ENCODE measurements around the gene LIMCH1.

The LIMCH1 gene

GRCh38 chr4:41741354-41741753, 203.4 kb downstream of the LIMCH1 start:
- DNase-seq, result no peak

DNA sequence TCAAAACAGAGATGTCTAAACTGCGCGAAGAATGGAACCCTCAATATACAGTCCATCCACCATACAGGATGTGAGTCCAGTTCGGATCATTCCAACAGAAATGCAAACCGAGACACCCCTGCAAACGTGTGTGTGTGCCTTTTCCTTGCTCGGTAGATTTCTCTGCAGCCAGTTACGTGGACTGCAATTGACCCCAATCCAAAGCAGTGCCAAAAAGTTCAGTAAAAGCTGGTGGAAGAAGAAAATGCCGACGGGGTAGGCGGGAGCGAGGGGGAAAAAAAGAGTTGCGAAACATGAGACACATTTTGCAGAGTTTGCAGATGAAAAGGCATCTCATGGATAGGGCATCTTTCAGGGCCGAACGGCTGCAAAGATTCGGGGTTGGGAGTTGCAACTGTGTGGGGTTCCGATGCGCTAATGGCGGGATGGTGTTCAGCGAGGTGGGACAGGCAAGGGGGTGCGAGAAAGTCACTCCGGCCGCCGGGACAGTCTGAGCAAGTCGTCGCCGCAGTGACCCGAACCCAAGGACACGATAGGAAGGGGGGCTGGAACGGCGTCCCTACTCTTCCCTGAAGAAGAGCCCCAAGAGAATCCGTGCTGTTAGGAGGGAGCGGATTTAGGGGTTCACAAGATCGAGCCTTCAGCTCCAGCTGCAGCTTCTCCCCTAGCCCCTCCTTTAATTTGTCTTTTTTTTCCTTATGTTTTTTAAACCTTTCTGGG, 206.8 kb downstream of the LIMCH1 start:
- DNase-seq, result no peak

GRCh38 chr4:41745292-41746024, 207.5 kb downstream of the LIMCH1 start:
- no peak for DNase-seq

DNA sequence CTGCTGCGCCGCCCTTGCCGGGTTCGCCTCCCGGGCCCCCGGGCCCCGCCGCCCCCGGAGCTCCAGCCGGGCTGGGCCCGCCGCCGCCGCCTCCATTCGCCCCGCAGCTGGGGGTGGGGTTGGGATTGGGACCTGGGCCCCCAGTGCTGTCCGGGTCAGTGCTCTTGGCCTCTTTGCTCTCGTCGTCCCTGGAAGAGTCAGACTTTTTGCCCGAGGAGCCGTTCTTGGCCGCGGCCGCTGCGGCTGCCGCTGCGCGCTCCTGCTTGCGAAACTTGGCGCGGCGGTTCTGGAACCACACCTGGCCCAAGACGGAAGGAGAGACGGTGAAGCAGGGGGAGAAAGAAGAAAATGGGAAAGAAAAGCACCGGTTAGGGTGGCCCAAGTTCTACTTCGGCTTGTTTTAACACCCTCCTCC, 208.1 kb downstream of the LIMCH1 start:
- no peak for DNase-seq

DNA sequence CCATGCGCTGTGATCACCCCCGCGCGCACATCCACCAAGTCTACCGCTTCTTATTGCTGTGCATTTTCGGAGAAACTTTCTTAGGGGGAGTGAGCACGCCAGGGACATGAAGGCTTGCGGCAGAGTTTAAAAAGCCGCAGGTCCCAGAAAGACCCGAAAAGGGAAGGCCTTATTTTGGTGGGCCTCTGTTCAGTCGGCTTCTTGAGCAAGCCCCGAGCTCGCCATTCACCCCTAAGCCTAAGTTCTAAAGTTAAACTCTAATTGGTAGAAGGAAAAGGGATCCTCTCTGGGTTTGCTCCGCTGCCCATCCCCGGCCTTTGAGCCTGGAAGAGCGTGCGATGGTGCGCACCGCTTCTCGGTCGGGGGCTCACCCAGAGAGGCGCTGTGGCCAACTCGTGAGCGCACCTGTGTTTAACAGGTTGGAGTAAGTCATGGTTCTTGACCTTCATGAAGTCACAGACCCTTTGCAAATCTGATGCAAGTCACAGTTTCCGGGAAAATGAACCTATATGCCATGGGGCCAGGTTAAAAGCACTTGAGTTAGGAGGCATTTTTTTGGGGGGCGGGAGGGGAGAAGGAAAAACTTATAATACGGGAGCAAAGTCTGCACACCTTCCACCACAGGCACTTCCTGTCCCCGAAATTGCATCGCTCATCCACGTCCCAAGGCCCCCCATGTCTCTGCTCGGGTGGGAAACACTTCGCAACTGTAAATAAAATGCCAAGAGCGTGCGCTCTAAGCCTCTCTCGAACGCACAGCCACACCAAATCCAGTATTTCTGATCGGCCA, 208.7 kb downstream of the LIMCH1 start:
- no peak for DNase-seq

- no peak for DNase-seq
Measured at GRCh38 chr4:41747230-41748055, 209.5 kb downstream of the LIMCH1 start.

GRCh38 chr4:41748074-41748570, 210.2 kb downstream of the LIMCH1 start:
- no peak for DNase-seq

DNA sequence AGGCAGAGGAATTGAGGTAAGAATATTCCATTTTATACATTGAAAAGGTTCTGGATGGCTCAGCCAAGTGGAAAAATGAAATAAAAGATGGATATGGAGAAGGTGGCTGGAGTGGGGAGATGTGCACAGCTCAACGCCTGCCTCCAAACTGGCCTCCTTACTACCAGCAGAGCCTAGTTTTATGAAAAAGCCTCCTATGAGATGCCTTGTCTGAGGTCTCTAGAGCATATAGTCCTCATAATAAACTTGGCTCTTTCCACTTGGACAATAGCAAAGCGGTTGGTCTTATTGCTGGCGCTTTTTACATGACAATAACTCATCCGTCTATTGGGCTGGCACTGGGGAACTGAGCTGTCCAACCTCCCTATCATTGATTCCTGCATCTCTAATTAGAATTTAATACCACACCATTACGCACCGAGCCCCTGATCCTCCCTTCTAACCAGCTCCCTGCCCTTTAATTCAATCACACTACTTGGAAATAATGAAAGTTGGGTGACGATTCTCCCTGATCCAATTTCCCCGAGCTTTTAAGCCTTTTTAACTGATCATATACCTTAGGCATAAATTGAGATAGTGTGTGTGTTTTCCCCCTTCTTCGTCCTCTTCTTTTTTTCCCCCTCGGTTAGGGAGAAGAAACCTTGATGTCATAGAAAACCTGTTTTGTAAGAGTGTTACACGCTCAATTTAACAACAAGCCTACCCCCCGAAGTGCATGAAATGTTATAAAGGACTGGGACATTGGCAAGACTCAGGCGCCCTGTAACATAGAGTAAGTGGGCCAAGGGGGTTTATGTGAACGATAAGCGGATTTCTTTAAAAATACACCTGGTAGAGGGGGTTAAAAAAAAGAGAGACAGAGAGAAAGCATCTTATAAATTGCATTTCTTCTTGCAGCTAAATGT, 210.9 kb downstream of the LIMCH1 start, which contains the start of gene PHOX2B:
Gene PHOX2B (minus strand): TSS at position 155 of the 905 bp plus-strand sequence. CDS start 115 bp downstream, at position 40.
- no peak for DNase-seq

GRCh38 chr4:41749631-41750039, 211.7 kb downstream of the LIMCH1 start:
- no peak for DNase-seq

Measured in NCI-H226 (cell line).